ENCODE measurements around the gene BTF3.
"Not testable (repeated sequence)": the region's sequence is repeated elsewhere in the genome, so short reads cannot be mapped to it uniquely, and the experiment has no call there.

Gene BTF3

GRCh38 chr5:73486119-73486899, 11.9 kb upstream of the BTF3 start:
- no peak for DNase-seq

GRCh38 chr5:73487257-73487656, 11.0 kb upstream of the BTF3 start:
- DNase-seq: not testable (repeated sequence)

- DNase-seq: no peak
Observed at GRCh38 chr5:73487815-73488214, 10.4 kb upstream of the BTF3 start.

- no peak for DNase-seq
Observed at GRCh38 chr5:73488806-73489205, 9.4 kb upstream of the BTF3 start.

GRCh38 chr5:73490088-73490487, 8.2 kb upstream of the BTF3 start:
- no peak for DNase-seq

- DNase-seq: no peak
Observed at GRCh38 chr5:73491155-73491554, 7.1 kb upstream of the BTF3 start.

GRCh38 chr5:73493421-73493820, 4.8 kb upstream of the BTF3 start:
- no peak for DNase-seq

GRCh38 chr5:73494721-73495120, 3.5 kb upstream of the BTF3 start:
- DNase-seq: no peak

GRCh38 chr5:73495772-73496335, 2.4 kb upstream of the BTF3 start:
- no peak for DNase-seq

GRCh38 chr5:73496984-73497457, 1.2 kb upstream of the BTF3 start:
- DNase-seq: peak; percentile 77 to 88

- DNase-seq: no peak
Observed at GRCh38 chr5:73497497-73498056, 665 bp upstream of the BTF3 start.

- peak; percentile 6 to 21 for DNase-seq
Observed at GRCh38 chr5:73499187-73499586, 945 bp downstream of the BTF3 start.

- no peak for DNase-seq
Observed at GRCh38 chr5:73499756-73500155, 1.5 kb downstream of the BTF3 start.

- DNase-seq: no peak
Observed at GRCh38 chr5:73501406-73501805, 3.2 kb downstream of the BTF3 start.

- DNase-seq: no peak
Observed at GRCh38 chr5:73506459-73506955, 8.3 kb downstream of the BTF3 start.

- DNase-seq: no peak
Observed at GRCh38 chr5:73507062-73507461, 8.8 kb downstream of the BTF3 start.

GRCh38 chr5:73508521-73508920, 10.3 kb downstream of the BTF3 start:
- DNase-seq: not testable (repeated sequence)

GRCh38 chr5:73513996-73514395, 15.8 kb downstream of the BTF3 start:
- no peak for DNase-seq

- DNase-seq: no peak
Observed at GRCh38 chr5:73514418-73514817, 16.2 kb downstream of the BTF3 start.

GRCh38 chr5:73515232-73515631, 17.0 kb downstream of the BTF3 start:
- peak in 1 of 2 experiments; percentile 7 for DNase-seq

- DNase-seq: peak; percentile 92 to 93
Observed at GRCh38 chr5:73519531-73520283, 21.5 kb downstream of the BTF3 start.

GRCh38 chr5:73522989-73523388, 24.7 kb downstream of the BTF3 start:
- no peak for DNase-seq

GRCh38 chr5:73523861-73524260, 25.6 kb downstream of the BTF3 start:
- no peak for DNase-seq
